HL-60 (cell line): ENCODE results near the gene TBC1D30.

Source experiments
- DNase-seq, 2 experiments: peaks; one replicate each; pipeline ENCODE4 v3.0.0-alpha.2; 2010 to 2020; ENCODE audit warnings: low read depth in 1 of 2, low spot score in 1 of 2
- H3K27ac ChIP-seq: fragments of 250-450 bp; sonication (Bioruptor Pico); replicated peaks from 2 replicates; pipeline ENCODE4 v1.5.1; 2020; ENCODE audit warnings: mild to moderate bottlenecking, moderate library complexity
- H3K27me3 ChIP-seq: fragments of 250-450 bp; sonication (Bioruptor Pico); 2 replicates; pipeline ENCODE4 v1.5.1; 2021; ENCODE audit warnings: mild to moderate bottlenecking, moderate library complexity; ENCODE audit not compliant: insufficient read depth, poor library complexity, severe bottlenecking
- H3K4me3 ChIP-seq: replicated peaks from 2 replicates; pipeline ENCODE4 v1.5.1; 2011; ENCODE audit warnings: mild to moderate bottlenecking, control low read depth, low read length; ENCODE audit not compliant: insufficient read depth
- GABPA ChIP-seq: IDR thresholded peaks from 2 replicates; pipeline ENCODE4 v1.6.1; 2012; ENCODE audit warnings: low read depth
- POLR2AphosphoS5 ChIP-seq: IDR thresholded peaks from 2 replicates; pipeline ENCODE4 v1.6.1; 2012; ENCODE audit warnings: low read depth
- SPI1 ChIP-seq: IDR thresholded peaks from 2 replicates; pipeline ENCODE4 v1.6.1; 2012; ENCODE audit warnings: low read depth, mild to moderate bottlenecking, borderline replicate concordance
- TF ChIP-seq, protein P1 (sequence below): IDR thresholded peaks from 2 replicates; pipeline ENCODE4 v1.6.1; 2012; ENCODE audit warnings: low read depth; ENCODE audit not compliant: insufficient replicate concordance
- TF ChIP-seq, protein P2 (sequence below): IDR thresholded peaks from one replicate; pipeline ENCODE4 v1.5.1; 2011; ENCODE audit warnings: low read length, control low read depth, inconsistent platforms; ENCODE audit not compliant: insufficient read depth

TBC1D30 gene

DNA sequence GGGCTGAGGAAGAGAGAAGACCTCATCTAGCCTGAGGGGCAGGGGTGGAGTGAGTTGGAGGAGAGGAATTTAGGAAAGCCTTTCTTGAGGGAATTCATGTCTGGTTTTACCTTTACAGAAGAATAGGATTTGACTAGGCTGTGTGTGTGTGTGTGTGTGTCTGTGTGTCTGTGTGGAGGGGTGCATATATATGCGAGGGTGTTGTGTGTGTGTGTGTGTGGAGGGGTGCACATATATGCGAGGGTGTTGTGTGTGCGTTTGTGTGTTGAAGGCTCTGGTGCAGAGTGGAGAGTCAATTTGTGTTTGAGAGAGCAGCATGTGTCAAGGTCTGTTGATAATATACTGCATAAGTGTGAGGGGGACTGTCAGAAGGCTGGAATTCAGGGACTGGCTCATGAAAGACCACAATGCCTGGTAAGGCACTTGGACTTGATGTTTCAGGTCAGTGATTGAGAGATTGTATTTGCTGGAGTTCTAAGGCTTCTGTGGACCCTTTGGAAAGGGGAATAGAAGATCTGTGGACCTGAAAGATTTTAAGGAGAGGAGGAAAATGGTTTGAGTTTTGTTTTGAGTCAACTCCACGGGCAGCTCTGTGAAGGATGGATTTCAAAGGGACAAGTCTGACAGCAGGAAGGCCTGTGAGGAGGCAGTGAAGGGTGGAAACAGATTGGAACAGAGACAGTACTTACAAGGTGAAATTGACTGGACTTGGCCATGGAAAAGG is 34.6 kb downstream of the TBC1D30 start:
- no peak overlapping the region for H3K4me3 ChIP-seq
- H3K27ac ChIP-seq: no peak overlapping the region
- DNase-seq: no peak
- H3K27me3 ChIP-seq: peaks cover 4% of the 10 kb centered on the region
- TF ChIP-seq, protein P1, sequence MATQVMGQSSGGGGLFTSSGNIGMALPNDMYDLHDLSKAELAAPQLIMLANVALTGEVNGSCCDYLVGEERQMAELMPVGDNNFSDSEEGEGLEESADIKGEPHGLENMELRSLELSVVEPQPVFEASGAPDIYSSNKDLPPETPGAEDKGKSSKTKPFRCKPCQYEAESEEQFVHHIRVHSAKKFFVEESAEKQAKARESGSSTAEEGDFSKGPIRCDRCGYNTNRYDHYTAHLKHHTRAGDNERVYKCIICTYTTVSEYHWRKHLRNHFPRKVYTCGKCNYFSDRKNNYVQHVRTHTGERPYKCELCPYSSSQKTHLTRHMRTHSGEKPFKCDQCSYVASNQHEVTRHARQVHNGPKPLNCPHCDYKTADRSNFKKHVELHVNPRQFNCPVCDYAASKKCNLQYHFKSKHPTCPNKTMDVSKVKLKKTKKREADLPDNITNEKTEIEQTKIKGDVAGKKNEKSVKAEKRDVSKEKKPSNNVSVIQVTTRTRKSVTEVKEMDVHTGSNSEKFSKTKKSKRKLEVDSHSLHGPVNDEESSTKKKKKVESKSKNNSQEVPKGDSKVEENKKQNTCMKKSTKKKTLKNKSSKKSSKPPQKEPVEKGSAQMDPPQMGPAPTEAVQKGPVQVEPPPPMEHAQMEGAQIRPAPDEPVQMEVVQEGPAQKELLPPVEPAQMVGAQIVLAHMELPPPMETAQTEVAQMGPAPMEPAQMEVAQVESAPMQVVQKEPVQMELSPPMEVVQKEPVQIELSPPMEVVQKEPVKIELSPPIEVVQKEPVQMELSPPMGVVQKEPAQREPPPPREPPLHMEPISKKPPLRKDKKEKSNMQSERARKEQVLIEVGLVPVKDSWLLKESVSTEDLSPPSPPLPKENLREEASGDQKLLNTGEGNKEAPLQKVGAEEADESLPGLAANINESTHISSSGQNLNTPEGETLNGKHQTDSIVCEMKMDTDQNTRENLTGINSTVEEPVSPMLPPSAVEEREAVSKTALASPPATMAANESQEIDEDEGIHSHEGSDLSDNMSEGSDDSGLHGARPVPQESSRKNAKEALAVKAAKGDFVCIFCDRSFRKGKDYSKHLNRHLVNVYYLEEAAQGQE: no peak
- no peak for TF ChIP-seq GABPA
- TF ChIP-seq, protein P2, sequence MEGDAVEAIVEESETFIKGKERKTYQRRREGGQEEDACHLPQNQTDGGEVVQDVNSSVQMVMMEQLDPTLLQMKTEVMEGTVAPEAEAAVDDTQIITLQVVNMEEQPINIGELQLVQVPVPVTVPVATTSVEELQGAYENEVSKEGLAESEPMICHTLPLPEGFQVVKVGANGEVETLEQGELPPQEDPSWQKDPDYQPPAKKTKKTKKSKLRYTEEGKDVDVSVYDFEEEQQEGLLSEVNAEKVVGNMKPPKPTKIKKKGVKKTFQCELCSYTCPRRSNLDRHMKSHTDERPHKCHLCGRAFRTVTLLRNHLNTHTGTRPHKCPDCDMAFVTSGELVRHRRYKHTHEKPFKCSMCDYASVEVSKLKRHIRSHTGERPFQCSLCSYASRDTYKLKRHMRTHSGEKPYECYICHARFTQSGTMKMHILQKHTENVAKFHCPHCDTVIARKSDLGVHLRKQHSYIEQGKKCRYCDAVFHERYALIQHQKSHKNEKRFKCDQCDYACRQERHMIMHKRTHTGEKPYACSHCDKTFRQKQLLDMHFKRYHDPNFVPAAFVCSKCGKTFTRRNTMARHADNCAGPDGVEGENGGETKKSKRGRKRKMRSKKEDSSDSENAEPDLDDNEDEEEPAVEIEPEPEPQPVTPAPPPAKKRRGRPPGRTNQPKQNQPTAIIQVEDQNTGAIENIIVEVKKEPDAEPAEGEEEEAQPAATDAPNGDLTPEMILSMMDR: no peak
- TF ChIP-seq POLR2AphosphoS5: no peak
- no peak for TF ChIP-seq SPI1

DNA sequence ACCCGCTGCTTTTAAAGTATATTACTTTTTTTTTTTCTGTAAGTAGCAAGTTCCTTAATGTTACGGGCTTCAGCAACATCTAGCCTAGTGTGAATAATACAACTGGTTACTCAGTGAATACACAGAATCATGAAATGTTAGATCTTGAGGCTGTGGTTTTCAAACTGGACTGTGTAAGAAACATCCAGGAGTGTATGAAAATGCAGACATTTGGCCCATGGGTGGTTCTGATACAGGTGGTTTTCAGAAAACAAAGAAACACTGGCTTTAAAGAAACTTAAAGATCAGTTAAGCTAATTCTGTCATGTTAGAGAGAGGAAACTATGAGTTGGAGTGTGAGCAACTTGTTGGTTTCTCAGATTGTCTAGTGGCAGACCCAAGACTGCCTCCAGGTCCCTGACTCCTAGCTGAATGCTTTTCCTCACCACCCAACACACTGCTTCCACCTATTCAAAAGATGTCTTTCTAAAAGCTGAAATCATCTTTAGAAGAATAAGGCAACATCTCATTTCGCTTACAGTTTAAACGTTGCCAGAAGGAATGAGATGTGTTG is 36.1 kb downstream of the TBC1D30 start:
- H3K27ac ChIP-seq: no peak overlapping the region
- no peak overlapping the region for H3K4me3 ChIP-seq
- DNase-seq: no peak
- no peak for TF ChIP-seq SPI1
- no peak for TF ChIP-seq POLR2AphosphoS5
- TF ChIP-seq, protein P1: no peak
- no peak for TF ChIP-seq GABPA
- TF ChIP-seq, protein P2: no peak
- H3K27me3 ChIP-seq: peaks cover 4% of the 10 kb centered on the region

DNA sequence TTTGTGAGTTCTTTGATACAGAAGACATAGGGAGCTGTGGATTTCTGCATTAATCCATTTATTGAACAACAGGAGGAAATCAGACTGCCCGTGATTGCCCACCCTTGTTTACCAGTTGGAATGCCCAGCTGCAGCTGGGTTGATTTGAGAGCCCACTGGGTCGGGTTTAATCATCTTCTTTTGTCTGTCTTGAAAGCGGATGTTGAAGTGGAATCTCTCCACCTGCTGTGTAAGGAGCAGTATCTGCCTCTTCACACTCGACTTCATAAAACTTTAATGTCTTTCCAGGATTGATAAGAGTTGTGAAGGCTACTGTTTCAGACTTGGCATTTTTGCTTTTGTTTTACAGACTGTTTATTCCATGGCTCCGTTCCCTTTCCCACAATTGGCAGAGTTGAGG is 39.9 kb downstream of the TBC1D30 start:
- TF ChIP-seq GABPA (no peak), POLR2AphosphoS5 (no peak)
- TF ChIP-seq, protein P2: no peak
- TF ChIP-seq, protein P1: no peak
- DNase-seq: no peak
- Histone ChIP-seq H3K4me3 (no peak overlapping the region), H3K27ac (no peak overlapping the region), H3K27me3 (peaks cover 15% of the 10 kb centered on the region)
